Measurements from ENCODE around the gene PRKCE. TPM values are rescaled to one million over a fixed set of nuclear protein-coding genes. Genes with fewer than 3 reads are reported as not detected.

Gene PRKCE
- total RNA-seq, 1 donor from 2014 or later, result 24.2 TPM

GRCh38 chr2:45992021-45992740 is 340.7 kb downstream of the PRKCE start:
- Mint-ChIP-seq H3K36me3 (ENCODE audit: low read depth, unreplicated experiment) (no peaks in the 10 kb centered on the region), H3K4me1 (ENCODE audit: unreplicated experiment) (no peaks in the 10 kb centered on the region), H3K27ac (ENCODE audit: unreplicated experiment) (no peak overlapping the region), H3K4me3 (ENCODE audit: unreplicated experiment) (no peak overlapping the region), H3K27me3 (ENCODE audit: unreplicated experiment) (peaks cover 4% of the 10 kb centered on the region), H3K9me3 (ENCODE audit: unreplicated experiment) (no peaks in the 10 kb centered on the region)
- TF ChIP-seq CTCF (IDR thresholded peaks at IDR 0.05; ENCODE audit: unreplicated experiment), result no peak
- no peak for DNase-seq (ENCODE audit: low spot score)

GRCh38 chr2:45992741-45993475 is 341.4 kb downstream of the PRKCE start:
- H3K27ac Mint-ChIP-seq (ENCODE audit: unreplicated experiment), result no peak overlapping the region
- DNase-seq (ENCODE audit: low spot score), result no peak
- TF ChIP-seq CTCF (IDR thresholded peaks at IDR 0.05; ENCODE audit: unreplicated experiment), result no peak
- H3K4me1 Mint-ChIP-seq (ENCODE audit: unreplicated experiment), result no peaks in the 10 kb centered on the region
- H3K4me3 Mint-ChIP-seq (ENCODE audit: unreplicated experiment), result no peak overlapping the region
- peaks cover 4% of the 10 kb centered on the region for H3K27me3 Mint-ChIP-seq (ENCODE audit: unreplicated experiment)
- H3K36me3 Mint-ChIP-seq (ENCODE audit: low read depth, unreplicated experiment), result no peaks in the 10 kb centered on the region
- H3K9me3 Mint-ChIP-seq (ENCODE audit: unreplicated experiment), result no peaks in the 10 kb centered on the region

- Mint-ChIP-seq H3K4me3 (ENCODE audit: unreplicated experiment) (no peak overlapping the region), H3K9me3 (ENCODE audit: unreplicated experiment) (no peaks in the 10 kb centered on the region), H3K27me3 (ENCODE audit: unreplicated experiment) (peaks cover 4% of the 10 kb centered on the region), H3K4me1 (ENCODE audit: unreplicated experiment) (no peaks in the 10 kb centered on the region), H3K36me3 (ENCODE audit: low read depth, unreplicated experiment) (no peaks in the 10 kb centered on the region), H3K27ac (ENCODE audit: unreplicated experiment) (no peak overlapping the region)
- peak; percentile 73 for DNase-seq (ENCODE audit: low spot score)
- TF ChIP-seq CTCF (IDR thresholded peaks at IDR 0.05; ENCODE audit: unreplicated experiment), result peak; percentile 76
These were observed 342.1 kb downstream of the PRKCE start for GRCh38 chr2:45993476-45993991.

GRCh38 chr2:45994060-45994459 is 342.6 kb downstream of the PRKCE start:
- H3K9me3 Mint-ChIP-seq (ENCODE audit: unreplicated experiment), result no peaks in the 10 kb centered on the region
- H3K4me1 Mint-ChIP-seq (ENCODE audit: unreplicated experiment), result no peaks in the 10 kb centered on the region
- H3K27ac Mint-ChIP-seq (ENCODE audit: unreplicated experiment), result no peak overlapping the region
- TF ChIP-seq CTCF (IDR thresholded peaks at IDR 0.05; ENCODE audit: unreplicated experiment), result no peak
- no peak overlapping the region for H3K4me3 Mint-ChIP-seq (ENCODE audit: unreplicated experiment)
- H3K36me3 Mint-ChIP-seq (ENCODE audit: low read depth, unreplicated experiment), result no peaks in the 10 kb centered on the region
- H3K27me3 Mint-ChIP-seq (ENCODE audit: unreplicated experiment), result peaks cover 4% of the 10 kb centered on the region
- DNase-seq (ENCODE audit: low spot score), result no peak

- Mint-ChIP-seq H3K27me3 (ENCODE audit: unreplicated experiment) (no peaks in the 10 kb centered on the region), H3K4me1 (ENCODE audit: unreplicated experiment) (no peaks in the 10 kb centered on the region), H3K27ac (ENCODE audit: unreplicated experiment) (no peak overlapping the region), H3K36me3 (ENCODE audit: low read depth, unreplicated experiment) (peaks cover 7% of the 10 kb centered on the region), H3K4me3 (ENCODE audit: unreplicated experiment) (no peak overlapping the region), H3K9me3 (ENCODE audit: unreplicated experiment) (no peaks in the 10 kb centered on the region)
- DNase-seq (ENCODE audit: low spot score), result no peak
- TF ChIP-seq CTCF (IDR thresholded peaks at IDR 0.05; ENCODE audit: unreplicated experiment), result no peak
These were observed 349.2 kb downstream of the PRKCE start for GRCh38 chr2:46000660-46001059.

Data from endothelial cell (in vitro differentiated cells).